ENCODE data around the gene WASF2. TPM values are rescaled to one million over a fixed set of nuclear protein-coding genes. Genes with fewer than 3 reads are reported as not detected.

The WASF2 gene
- total and polyA plus RNA-seq, 2 of the 13 experiments (the other 11 are each of a cell fraction or from before 2014, with no cell fraction given), result 10.4 to 27.7 TPM

DNA sequence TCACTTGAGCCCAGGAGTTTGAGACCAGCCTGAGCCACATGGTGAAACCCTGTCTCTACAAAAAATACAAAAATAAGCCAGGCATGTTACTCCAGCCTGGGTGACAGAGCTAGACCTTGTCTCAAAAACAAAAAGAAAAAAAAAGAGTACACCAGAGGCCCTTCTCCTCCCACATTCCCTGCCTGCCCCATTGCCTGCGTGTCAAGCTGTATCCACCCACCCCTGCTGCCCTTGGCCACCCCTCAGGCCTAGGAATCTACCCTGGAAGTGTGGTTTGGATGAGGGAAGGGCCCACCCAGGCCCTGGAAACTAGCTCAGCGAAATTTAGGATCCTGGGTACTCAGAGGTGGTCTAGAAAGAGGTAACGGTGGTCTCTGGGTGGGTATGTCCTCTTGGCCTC is 25.7 kb upstream of the WASF2 start (continued):
- TF ChIP-seq, protein P1, sequence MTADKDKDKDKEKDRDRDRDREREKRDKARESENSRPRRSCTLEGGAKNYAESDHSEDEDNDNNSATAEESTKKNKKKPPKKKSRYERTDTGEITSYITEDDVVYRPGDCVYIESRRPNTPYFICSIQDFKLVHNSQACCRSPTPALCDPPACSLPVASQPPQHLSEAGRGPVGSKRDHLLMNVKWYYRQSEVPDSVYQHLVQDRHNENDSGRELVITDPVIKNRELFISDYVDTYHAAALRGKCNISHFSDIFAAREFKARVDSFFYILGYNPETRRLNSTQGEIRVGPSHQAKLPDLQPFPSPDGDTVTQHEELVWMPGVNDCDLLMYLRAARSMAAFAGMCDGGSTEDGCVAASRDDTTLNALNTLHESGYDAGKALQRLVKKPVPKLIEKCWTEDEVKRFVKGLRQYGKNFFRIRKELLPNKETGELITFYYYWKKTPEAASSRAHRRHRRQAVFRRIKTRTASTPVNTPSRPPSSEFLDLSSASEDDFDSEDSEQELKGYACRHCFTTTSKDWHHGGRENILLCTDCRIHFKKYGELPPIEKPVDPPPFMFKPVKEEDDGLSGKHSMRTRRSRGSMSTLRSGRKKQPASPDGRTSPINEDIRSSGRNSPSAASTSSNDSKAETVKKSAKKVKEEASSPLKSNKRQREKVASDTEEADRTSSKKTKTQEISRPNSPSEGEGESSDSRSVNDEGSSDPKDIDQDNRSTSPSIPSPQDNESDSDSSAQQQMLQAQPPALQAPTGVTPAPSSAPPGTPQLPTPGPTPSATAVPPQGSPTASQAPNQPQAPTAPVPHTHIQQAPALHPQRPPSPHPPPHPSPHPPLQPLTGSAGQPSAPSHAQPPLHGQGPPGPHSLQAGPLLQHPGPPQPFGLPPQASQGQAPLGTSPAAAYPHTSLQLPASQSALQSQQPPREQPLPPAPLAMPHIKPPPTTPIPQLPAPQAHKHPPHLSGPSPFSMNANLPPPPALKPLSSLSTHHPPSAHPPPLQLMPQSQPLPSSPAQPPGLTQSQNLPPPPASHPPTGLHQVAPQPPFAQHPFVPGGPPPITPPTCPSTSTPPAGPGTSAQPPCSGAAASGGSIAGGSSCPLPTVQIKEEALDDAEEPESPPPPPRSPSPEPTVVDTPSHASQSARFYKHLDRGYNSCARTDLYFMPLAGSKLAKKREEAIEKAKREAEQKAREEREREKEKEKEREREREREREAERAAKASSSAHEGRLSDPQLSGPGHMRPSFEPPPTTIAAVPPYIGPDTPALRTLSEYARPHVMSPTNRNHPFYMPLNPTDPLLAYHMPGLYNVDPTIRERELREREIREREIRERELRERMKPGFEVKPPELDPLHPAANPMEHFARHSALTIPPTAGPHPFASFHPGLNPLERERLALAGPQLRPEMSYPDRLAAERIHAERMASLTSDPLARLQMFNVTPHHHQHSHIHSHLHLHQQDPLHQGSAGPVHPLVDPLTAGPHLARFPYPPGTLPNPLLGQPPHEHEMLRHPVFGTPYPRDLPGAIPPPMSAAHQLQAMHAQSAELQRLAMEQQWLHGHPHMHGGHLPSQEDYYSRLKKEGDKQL (CRISPR knock-in tag; IDR thresholded peaks at IDR 0.05; ENCODE audit: low read depth), result no peak
- TF ChIP-seq ZBTB4 (CRISPR knock-in tag; IDR thresholded peaks at IDR 0.05; ENCODE audit: borderline replicate concordance), result no peak
- no peak for TF ChIP-seq SOX13 (IDR thresholded peaks at IDR 0.05)
- no peak for TF ChIP-seq SOX13 (CRISPR knock-in tag; conservative IDR thresholded peaks at IDR 0.05 in 1 of 2, IDR thresholded peaks at IDR 0.05 in 1 of 2)
